ENCODE results near the gene GYS1.
"Not testable (repeated sequence)": the region's sequence is repeated elsewhere in the genome, so short reads cannot be mapped to it uniquely, and the experiment has no call there.

- not testable (repeated sequence) for TF ChIP-seq EZH2phosphoT487 (conservative IDR thresholded peaks at IDR 0.05; ENCODE audit: low read length)
- TF ChIP-seq CTCF (IDR thresholded peaks at IDR 0.05; ENCODE audit: insufficient read depth, low read length, poor library complexity, severe bottlenecking), result peak; percentile 23
Observed at GRCh38 chr19:49036815-49037214, 43.7 kb upstream of the GYS1 start, which contains the start of gene CGB1.

Data from SU-DHL-6 (cell line).